Tibial nerve (tissue), 4 donors: ENCODE results near the gene SLC10A3. TPM values are rescaled to one million over a fixed set of nuclear protein-coding genes. Genes with fewer than 3 reads are reported as not detected.

Experiments used
- DNase-seq, 2 donors: peaks; one replicate each; pipeline ENCODE4 v3.0.0-alpha.2; 2019; ENCODE audit warnings: low spot score in 2 of 2
- H3K27ac ChIP-seq, 4 donors: fragments of 200-600 bp; sonication (generic) in 3 of 4; one replicate each; pipeline ENCODE4 v1.5.1; 2017 to 2019; ENCODE audit warnings: mild to moderate bottlenecking in 1 of 4
- H3K27me3 ChIP-seq, 2 donors: fragments of 200-600 bp; sonication (generic) in 1 of 2; one replicate each; pipeline versions ENCODE4 v1.5.1 to v1.6.0; 2017 to 2019
- H3K36me3 ChIP-seq, 3 donors: fragments of 200-600 bp; sonication (generic); one replicate each; pipeline ENCODE4 v1.5.1; 2018 to 2019
- H3K4me1 ChIP-seq, 4 donors: fragments of 200-600 bp; sonication (generic) in 3 of 4; one replicate each; pipeline ENCODE4 v1.5.1; 2017 to 2019
- H3K4me3 ChIP-seq, 4 donors: fragments of 200-600 bp; sonication (generic) in 3 of 4; one replicate each; pipeline ENCODE4 v1.5.1; 2017 to 2019; ENCODE audit warnings: mild to moderate bottlenecking in 1 of 4, moderate library complexity in 1 of 4
- H3K9me3 ChIP-seq, 4 donors: fragments of 200-600 bp; sonication (generic) in 3 of 4; one replicate each; pipeline ENCODE4 v1.5.1; 2017 to 2019
- EP300 ChIP-seq, 2 donors: sonication (generic); formaldehyde crosslinking; IDR thresholded peaks; one replicate each; pipeline ENCODE4 v1.6.1; 2017; ENCODE audit warnings: antibody characterized with exemption in 2 of 2, mild to moderate bottlenecking in 1 of 2
- POLR2A ChIP-seq, 2 donors: fragments of 450-650 bp; IDR thresholded peaks; one replicate each; pipeline ENCODE4 v1.6.1; 2017; ENCODE audit warnings: antibody characterized with exemption in 2 of 2, mild to moderate bottlenecking in 2 of 2, moderate library complexity in 2 of 2
- WGBS, 2 donors: methylation state at CpG; one replicate each; pipeline ENCODE4 v1.1.5; 2018; 5-methylcytosine and 5-hydroxymethylcytosine counted together
- total RNA-seq, 4 donors: library from RNA; depleted of rRNA; stranded (reverse); fragments of >200 nt; gene quantifications; one replicate each; pipeline ENCODE4 v1.1.0, GENCODE V29; 2016
- TF ChIP-seq, protein P1 (sequence below), 5 experiments: fragments of 200-600 bp in 3 of 5; fragments of 450-650 bp in 2 of 5; sonication (generic) in 3 of 5; IDR thresholded peaks; one replicate each; pipeline ENCODE4 v1.5.1; 2016 to 2019; ENCODE audit warnings: antibody characterized with exemption in 5 of 5, mild to moderate bottlenecking in 3 of 5, moderate library complexity in 2 of 5

The SLC10A3 gene
- total RNA-seq, 4 donors from 2014 or later = 17.8 to 40.6 (median 27.0) TPM

DNA sequence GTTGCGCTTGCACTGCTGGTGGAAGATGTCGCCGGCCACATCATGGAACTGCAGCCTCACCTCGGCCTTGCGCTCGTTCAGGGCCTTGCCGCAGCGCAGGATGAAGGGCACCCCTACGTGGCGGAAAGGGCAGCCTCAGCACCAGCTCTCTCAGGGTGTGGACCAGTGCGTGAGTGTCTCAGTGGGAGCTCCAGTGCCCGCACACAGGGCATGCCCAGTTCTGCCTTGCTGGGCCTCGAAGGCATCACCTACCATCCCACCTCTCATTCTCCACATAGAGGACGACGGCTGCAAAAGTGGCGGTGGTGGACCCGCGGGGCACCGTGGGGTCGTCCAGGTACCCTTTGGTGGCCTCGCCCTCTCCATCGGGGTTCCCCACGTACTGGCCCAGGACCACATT is 42.3 kb upstream of the SLC10A3 start:
- WGBS, 2 donors = 80 to 90% methylated on average over 1 to 23 of the region's 23 CpGs
- Histone ChIP-seq H3K27me3 (no peaks in the 10 kb centered on the region), H3K4me1 (peaks cover 0 to 11% (median 2%) of the 10 kb centered on the region in 4 donors), H3K9me3 (no peaks in the 10 kb centered on the region), H3K27ac (no peak overlapping the region), H3K4me3 (no peak overlapping the region), H3K36me3 (peaks cover 0 to 21% (median 0%) of the 10 kb centered on the region in 3 donors)
- no peak for DNase-seq
- TF ChIP-seq EP300 (IDR thresholded peaks at IDR 0.05) (no peak), POLR2A (IDR thresholded peaks at IDR 0.05) (no peak)
- TF ChIP-seq, protein P1, sequence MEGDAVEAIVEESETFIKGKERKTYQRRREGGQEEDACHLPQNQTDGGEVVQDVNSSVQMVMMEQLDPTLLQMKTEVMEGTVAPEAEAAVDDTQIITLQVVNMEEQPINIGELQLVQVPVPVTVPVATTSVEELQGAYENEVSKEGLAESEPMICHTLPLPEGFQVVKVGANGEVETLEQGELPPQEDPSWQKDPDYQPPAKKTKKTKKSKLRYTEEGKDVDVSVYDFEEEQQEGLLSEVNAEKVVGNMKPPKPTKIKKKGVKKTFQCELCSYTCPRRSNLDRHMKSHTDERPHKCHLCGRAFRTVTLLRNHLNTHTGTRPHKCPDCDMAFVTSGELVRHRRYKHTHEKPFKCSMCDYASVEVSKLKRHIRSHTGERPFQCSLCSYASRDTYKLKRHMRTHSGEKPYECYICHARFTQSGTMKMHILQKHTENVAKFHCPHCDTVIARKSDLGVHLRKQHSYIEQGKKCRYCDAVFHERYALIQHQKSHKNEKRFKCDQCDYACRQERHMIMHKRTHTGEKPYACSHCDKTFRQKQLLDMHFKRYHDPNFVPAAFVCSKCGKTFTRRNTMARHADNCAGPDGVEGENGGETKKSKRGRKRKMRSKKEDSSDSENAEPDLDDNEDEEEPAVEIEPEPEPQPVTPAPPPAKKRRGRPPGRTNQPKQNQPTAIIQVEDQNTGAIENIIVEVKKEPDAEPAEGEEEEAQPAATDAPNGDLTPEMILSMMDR (IDR thresholded peaks at IDR 0.05) = no peak

DNA sequence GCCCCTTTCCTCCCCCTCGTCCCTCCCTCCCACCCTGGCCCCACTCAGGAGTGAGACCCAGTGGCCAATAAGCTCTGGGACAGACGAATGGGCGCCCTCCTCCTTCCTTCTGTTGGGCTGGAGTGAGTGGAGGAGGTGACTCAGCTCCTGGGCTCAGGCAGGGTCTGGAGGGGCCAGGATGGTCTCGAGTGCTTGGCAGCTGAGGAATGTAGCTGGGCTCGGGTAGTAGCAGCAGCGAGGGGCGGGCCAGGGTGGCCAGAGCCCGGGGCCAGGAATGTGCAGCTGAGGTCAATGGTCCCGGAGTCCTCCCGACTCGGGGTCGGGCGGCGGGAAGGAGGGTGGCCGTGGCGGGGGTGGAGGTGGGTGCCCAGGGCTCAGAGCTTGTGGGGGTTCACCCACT is 41.2 kb upstream of the SLC10A3 start:
- TF ChIP-seq, protein P1 (IDR thresholded peaks at IDR 0.05) = no peak
- no peak for TF ChIP-seq EP300 (IDR thresholded peaks at IDR 0.05)
- no peak for TF ChIP-seq POLR2A (IDR thresholded peaks at IDR 0.05)
- Histone ChIP-seq H3K4me3 (no peak overlapping the region), H3K4me1 (peaks cover 0 to 18% (median 4%) of the 10 kb centered on the region in 4 donors), H3K27ac (peak overlapping the region in 1 of 4 donors; percentile 15), H3K27me3 (no peaks in the 10 kb centered on the region), H3K9me3 (no peaks in the 10 kb centered on the region), H3K36me3 (peaks cover 0 to 21% (median 0%) of the 10 kb centered on the region in 3 donors)
- WGBS, 2 donors = 71% methylated on average over 14 of the region's 16 CpGs; no CpG with 5 or more reads in 1 of the 2 donors
- DNase-seq = no peak

DNA sequence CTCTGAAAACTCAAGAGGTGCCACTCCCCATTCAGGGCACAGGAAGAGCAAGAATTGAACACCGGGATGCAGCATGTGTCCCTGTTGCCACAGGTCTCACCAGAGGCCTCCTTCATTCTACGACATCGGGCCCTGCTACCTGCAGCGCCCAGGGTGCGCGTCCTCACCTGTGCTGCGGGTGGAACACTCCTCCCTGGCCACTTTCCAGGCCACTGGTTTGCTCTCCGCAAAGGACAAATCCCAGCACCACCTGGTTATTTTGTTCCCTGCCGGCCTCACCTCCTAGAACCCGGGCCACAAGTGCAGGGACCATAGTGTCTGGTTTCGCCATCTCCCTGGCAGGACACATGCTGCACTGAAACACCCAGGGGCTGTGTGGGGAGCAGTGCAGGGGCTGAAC is 39.9 kb upstream of the SLC10A3 start:
- Histone ChIP-seq H3K36me3 (peaks cover 0 to 21% (median 0%) of the 10 kb centered on the region in 3 donors), H3K27me3 (no peaks in the 10 kb centered on the region), H3K4me1 (peaks cover 0 to 18% (median 4%) of the 10 kb centered on the region in 4 donors), H3K4me3 (no peak overlapping the region), H3K9me3 (no peaks in the 10 kb centered on the region), H3K27ac (no peak overlapping the region)
- TF ChIP-seq EP300 (IDR thresholded peaks at IDR 0.05) (no peak), POLR2A (IDR thresholded peaks at IDR 0.05) (no peak)
- TF ChIP-seq, protein P1 (IDR thresholded peaks at IDR 0.05) = no peak
- WGBS, 2 donors = 80 to 88% methylated on average over 1 to 11 of the region's 11 CpGs
- DNase-seq = no peak

DNA sequence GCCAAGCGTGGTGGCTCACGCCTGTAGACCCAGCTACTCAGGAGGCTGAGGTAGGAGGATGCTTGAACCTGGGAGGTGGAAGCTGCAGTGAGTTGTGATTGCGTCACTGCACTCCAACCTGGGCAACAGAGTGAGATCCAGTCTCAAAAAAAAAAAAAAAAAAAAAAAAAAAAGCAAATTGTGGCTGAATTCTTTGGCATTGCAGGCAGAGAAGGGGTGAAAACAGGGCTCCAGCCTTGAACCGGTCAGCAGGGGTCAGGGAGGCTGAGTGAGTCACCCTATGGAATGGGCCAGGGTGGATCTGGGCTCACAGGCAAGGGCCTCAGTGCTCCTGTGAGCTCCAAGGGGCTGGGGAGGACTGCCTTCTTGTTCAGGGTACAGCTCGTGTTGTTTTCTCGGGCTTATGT is 38.8 kb upstream of the SLC10A3 start:
- TF ChIP-seq, protein P1 (IDR thresholded peaks at IDR 0.05) = no peak
- no peak for TF ChIP-seq EP300 (IDR thresholded peaks at IDR 0.05)
- no peak for TF ChIP-seq POLR2A (IDR thresholded peaks at IDR 0.05)
- Histone ChIP-seq H3K27me3 (no peaks in the 10 kb centered on the region), H3K9me3 (no peaks in the 10 kb centered on the region), H3K4me3 (no peak overlapping the region), H3K27ac (peak overlapping the region in 1 of 4 donors; percentile 29), H3K4me1 (peaks cover 0 to 8% (median 2%) of the 10 kb centered on the region in 4 donors), H3K36me3 (peaks cover 0 to 21% (median 0%) of the 10 kb centered on the region in 3 donors)
- no peak for DNase-seq
- WGBS, 2 donors = 64 to 65% methylated on average over 6 of the region's 6 CpGs

DNA sequence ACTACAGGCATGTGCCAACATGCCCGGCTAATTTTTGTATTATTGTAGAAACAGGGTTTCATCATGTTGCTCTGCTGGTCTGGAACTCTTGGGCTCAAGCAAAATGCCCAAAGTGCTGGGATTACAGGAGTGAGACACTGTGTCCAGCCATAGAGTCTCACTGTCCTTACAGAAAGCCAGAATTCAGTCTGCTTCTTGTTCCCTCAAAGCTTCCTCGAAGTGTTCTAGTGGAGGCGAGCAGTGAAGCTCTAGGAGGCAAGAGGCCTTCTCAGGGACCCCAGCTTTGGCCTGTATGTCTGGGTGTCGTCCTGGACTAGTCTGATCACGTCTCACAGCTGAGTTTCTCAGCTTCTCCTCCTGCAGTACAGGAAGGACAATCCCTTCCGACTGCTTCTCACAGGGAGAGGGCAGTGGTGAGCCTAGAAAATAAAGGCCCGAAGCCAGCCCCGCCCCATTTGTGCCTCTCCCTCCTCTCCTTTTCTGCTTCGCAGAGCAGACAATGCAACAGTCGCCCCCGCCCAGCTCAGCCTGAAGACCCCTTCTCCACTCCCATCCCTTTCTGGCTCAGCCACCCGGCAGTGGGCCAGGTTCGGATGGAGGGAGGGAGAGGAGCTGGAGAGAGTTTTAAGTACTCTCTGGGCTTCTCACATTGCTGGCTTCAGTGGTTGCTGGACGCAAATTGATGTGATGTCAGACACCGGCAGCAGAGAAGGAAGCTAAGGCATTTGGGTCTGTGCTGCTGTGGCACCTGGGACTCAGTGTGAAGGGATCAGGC is 36.7 kb upstream of the SLC10A3 start:
- TF ChIP-seq POLR2A (IDR thresholded peaks at IDR 0.05) (peak in 1 of 2 donors; percentile 25), EP300 (IDR thresholded peaks at IDR 0.05) (peak in 1 of 2 donors; percentile 48)
- TF ChIP-seq, protein P1 (IDR thresholded peaks at IDR 0.05) = peak; percentile 35 to 66 (median 46)
- peaks cover 0 to 7% (median 2%) of the 10 kb centered on the region in 4 donors for H3K4me1 ChIP-seq
- H3K4me3 ChIP-seq = peak overlapping the region in 2 of 4 donors; percentile 32 to 44
- WGBS, 2 donors = 8 to 34% methylated on average over 5 to 15 of the region's 15 CpGs
- H3K27ac ChIP-seq = peak overlapping the region in 3 of 4 donors; percentile 68 to 86 (median 76)
- DNase-seq = peak; percentile 61 to 73
- H3K36me3 ChIP-seq = peaks cover 0 to 5% (median 0%) of the 10 kb centered on the region in 3 donors
- no peaks in the 10 kb centered on the region for H3K9me3 ChIP-seq
- no peaks in the 10 kb centered on the region for H3K27me3 ChIP-seq
